AML-193 (cell line): ENCODE results near the gene EGLN2.
A peak's percentile ranks its signal among the peaks of the same experiment; 100 is the strongest.
"Not testable (repeated sequence)": the region's sequence is repeated elsewhere in the genome, so short reads cannot be mapped to it uniquely, and the experiment has no call there.

ENCODE experiments used
- DNase-seq, 2 experiments: peaks; one replicate each; lab custom pipeline; 2025; lab: John Stamatoyannopoulos, UW

The EGLN2 gene

GRCh38 chr19:40776932-40777644, 21.9 kb upstream of the EGLN2 start:
- peak; percentile 95 to 97 for DNase-seq

GRCh38 chr19:40777645-40777936, 21.4 kb upstream of the EGLN2 start:
- DNase-seq = no peak

DNA sequence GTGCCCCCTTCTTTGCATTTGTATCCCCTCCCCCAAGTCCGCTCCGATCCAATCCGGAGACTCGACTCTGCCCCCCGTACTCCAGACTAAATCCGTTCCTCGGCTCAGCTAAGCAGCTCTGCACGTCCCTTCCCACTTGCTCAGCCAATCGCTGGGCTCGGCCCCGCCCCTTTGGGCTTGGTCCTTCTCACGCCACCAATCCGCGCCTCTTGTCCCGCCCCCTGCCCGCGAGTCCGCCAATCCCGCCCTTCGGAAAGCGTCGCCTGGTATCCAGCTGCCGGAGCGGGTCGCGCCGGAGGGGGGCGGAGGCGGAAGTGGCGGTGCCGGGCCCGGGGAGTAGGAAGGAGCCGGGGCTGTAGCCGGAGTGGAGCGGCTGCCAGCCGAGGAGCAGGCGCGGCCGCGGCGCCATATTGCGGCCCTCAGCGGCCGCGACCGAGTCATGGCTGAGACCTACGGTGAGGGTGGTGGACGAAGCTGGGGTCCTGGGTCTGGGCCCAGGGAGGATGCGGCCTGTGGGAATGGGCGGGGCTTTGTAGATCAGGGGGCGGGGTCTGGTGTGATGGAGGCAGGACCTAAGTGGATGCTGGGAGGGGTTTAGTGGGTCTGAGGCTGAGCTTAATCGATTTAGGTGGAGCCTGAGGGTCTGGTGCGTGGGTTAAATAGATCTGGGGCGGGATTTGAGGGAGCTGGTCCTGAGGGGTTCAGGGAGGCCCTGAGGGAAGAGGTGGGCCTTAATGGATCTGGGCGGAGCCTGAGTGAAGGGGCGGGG, 20.9 kb upstream of the EGLN2 start, which contains the start of gene RAB4B:
TSS of gene RAB4B (plus strand) at position 311 of the 769 bp plus-strand sequence. CDS start at position 440, 129 bp downstream.
- DNase-seq = peak; percentile 94 to 95

- peak in 1 of 2 experiments; percentile 18 for DNase-seq
These were observed 20.2 kb upstream of the EGLN2 start for GRCh38 chr19:40778706-40779284.

- no peak for DNase-seq
These were observed 18.4 kb upstream of the EGLN2 start for GRCh38 chr19:40780582-40780981.

DNA sequence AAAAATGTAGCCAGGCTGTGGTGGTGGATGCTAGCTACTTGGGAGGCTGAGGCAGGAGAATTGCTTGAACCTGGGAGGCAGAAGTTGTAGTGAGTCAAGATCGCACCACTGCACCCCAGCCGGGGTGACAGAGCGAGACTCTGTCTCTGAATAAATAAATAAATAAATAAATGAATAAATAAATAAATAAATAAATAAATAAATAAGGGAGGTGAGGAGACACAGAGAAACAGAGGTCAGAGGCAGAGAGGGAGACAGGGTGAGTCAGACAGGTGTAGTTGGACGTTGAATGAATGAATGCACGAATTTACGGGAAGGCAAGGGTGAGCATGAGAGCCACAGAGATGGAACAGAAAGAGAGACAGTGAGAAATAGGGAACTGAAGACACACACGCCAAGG, 17.9 kb upstream of the EGLN2 start:
- no peak for DNase-seq

DNA sequence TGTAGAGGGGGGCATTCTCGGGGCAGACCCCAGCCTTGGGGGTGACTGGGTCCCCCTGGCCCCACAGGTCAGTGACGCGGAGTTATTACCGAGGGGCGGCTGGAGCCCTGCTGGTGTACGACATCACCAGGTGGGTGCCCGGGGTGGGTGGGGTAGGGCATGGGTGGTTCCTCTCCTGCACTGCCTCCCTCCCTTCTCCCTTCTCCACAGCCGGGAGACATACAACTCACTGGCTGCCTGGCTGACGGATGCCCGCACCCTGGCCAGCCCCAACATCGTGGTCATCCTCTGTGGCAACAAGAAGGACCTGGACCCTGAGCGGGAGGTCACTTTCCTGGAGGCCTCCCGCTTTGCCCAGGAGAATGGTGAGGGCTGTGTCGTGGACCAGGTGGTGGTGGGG, 15.3 kb upstream of the EGLN2 start:
- DNase-seq = no peak

DNA sequence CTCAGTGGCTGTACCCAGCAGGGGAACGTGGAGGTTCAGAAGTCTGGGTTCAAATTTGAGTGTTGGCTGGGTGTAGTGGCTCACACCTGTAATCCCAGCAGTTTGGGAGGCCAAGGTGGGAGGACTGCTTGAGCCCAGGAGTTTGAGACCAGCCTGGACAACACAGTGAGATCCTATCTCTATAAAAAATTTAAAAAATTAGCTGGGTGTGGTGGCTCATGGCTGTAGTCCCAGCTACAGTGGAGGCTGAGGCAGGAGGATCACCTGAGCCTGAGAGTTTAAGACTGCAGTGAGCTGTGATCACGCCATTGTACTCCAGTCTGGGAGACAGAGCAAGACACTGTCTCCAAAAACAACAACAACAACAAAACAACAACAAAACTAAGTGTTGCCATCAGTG, 14.8 kb upstream of the EGLN2 start:
- DNase-seq = not testable (repeated sequence)

DNA sequence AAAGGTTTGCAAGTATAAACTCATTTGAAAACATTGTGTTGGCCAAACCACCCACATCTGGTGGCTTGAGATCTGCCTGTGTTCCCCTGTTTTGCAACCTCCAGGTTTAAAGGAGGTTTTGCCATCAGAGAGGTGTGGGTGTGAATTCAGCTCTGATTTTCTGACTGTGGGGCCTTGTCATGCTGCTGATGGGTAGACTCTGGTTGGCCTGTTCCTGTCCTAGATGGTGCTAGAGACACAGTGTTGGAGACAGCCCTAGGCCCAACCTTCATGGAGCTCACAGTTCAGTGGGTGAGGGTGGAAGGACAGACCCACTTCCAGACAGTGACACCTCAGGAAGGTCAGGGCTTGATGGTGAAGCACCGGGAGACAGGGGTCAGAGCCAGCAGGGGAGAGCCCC, 13.5 kb upstream of the EGLN2 start:
- DNase-seq = no peak

- DNase-seq = no peak
These were observed 12.6 kb upstream of the EGLN2 start for GRCh38 chr19:40786060-40787037.

DNA sequence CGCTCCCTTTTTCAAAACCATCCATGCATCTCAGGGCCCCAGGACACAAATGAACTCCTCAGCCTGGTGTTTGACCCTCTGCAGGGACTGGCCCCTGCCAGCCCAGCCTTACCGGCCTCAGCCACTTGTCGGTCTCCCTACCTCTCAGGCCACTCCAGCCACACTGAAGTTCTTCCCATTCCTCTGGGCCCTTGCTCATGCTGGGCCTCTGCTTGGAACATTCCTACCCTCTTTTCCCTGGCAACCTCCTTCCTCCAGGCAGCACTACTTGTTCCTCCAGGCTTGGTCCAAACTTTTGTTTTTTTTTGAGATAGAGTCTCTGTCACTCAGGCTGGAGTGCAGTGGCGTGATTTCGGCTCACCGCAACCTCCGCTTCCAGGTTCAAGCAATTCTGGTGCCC, 7.6 kb upstream of the EGLN2 start:
- DNase-seq = no peak

DNA sequence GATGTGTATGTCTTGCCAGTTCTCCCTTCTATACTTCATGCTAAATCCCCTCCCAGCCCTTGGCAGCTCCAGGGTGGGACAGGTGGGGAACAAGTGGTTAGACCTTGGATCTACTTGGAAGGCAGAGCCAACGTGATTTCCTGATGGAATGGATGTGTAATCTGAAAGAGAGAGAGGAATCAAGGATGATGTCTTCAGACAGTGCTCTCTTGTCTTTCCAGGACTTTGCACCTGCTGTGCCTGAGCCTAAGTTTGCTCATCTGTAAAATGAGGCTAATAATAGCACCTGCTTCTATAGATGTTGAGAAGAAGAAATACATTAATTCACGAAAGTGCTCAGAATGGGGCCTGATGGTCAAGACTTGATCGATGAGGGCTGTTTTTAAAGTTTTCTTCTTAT, 7.0 kb upstream of the EGLN2 start:
- DNase-seq = no peak

GRCh38 chr19:40797166-40797962, 1.6 kb upstream of the EGLN2 start:
- no peak for DNase-seq

DNA sequence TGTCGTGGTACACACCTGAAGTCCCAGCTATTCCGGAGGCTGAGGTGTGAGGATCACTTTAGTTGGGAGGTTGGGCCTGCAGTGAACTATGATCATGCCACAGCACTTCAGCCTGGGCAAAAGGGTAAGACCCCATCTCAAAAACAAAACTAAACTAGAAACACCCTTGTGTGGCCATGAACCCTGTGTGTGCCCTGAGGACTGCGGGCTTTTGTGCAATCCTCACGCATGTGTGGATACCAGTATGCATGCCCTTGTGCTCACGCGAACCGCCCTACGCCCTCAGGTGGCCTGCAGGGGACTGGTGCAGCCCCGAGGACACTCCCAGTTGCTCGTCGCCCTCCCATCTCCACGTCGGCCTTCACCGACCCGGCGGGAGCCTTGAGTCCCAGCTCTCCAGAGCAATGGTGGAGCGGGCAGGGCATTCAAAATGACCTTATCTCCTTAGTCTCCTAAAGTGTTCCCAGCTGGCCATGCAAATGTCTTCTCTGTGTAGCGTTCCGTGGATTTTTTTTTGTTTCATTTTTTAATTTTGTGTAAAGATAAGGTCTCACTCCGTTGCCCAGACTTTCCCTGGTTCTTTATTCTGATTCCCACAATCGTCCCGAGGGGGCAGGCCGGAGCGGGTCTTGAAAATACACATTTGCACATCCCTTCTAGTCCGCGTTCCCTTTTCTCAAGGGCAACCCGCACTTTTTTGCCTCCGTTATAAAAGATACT, 868 bp upstream of the EGLN2 start:
- DNase-seq = peak; percentile 79 to 81

- DNase-seq = no peak
These were observed 757 bp downstream of the EGLN2 start for GRCh38 chr19:40799558-40800338.

DNA sequence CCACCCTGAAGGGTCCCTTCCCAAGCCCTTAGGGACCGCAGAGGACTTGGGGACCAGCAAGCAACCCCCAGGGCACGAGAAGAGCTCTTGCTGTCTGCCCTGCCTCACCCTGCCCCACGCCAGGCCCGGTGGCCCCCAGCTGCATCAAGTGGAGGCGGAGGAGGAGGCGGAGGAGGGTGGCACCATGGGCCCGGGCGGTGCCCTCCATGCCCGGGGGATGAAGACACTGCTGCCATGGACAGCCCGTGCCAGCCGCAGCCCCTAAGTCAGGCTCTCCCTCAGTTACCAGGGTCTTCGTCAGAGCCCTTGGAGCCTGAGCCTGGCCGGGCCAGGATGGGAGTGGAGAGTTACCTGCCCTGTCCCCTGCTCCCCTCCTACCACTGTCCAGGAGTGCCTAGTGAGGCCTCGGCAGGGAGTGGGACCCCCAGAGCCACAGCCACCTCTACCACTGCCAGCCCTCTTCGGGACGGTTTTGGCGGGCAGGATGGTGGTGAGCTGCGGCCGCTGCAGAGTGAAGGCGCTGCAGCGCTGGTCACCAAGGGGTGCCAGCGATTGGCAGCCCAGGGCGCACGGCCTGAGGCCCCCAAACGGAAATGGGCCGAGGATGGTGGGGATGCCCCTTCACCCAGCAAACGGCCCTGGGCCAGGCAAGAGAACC, 1.5 kb downstream of the EGLN2 start:
- no peak for DNase-seq

DNA sequence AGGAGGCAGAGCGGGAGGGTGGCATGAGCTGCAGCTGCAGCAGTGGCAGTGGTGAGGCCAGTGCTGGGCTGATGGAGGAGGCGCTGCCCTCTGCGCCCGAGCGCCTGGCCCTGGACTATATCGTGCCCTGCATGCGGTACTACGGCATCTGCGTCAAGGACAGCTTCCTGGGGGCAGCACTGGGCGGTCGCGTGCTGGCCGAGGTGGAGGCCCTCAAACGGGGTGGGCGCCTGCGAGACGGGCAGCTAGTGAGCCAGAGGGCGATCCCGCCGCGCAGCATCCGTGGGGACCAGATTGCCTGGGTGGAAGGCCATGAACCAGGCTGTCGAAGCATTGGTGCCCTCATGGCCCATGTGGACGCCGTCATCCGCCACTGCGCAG, 2.0 kb downstream of the EGLN2 start:
- no peak for DNase-seq

GRCh38 chr19:40801426-40802299, 2.7 kb downstream of the EGLN2 start:
- no peak for DNase-seq
